Fibroblast of the aortic adventitia (primary cell): Measurements from ENCODE around the gene FBLN7. TPM values are rescaled to one million over a fixed set of nuclear protein-coding genes. Genes with fewer than 3 reads are reported as not detected.

ENCODE experiments used
- DNase-seq: peaks from one replicate; pipeline ENCODE4 v3.0.0-alpha.2; 2010; ENCODE audit warnings: low read depth
- H3K4me3 ChIP-seq: 2 replicates; pipeline ENCODE4 v1.5.1; 2011; ENCODE audit warnings: low read depth, mild to moderate bottlenecking, control low read depth, low read length, moderate library complexity
- total RNA-seq: library from RNA; depleted of rRNA; stranded (reverse); fragments of >200 nt; gene quantifications from 2 replicates; pipeline ENCODE4 v1.2.3, GENCODE V29; 2012; ENCODE audit warnings: low replicate concordance
- TF ChIP-seq, protein P1 (sequence below): IDR thresholded peaks from 2 replicates; pipeline ENCODE4 v1.5.1; 2011; ENCODE audit warnings: mild to moderate bottlenecking, low read length, control low read depth, inconsistent platforms; ENCODE audit not compliant: insufficient read depth

Gene FBLN7
- total RNA-seq, 1 donor = 3.2 TPM

DNA sequence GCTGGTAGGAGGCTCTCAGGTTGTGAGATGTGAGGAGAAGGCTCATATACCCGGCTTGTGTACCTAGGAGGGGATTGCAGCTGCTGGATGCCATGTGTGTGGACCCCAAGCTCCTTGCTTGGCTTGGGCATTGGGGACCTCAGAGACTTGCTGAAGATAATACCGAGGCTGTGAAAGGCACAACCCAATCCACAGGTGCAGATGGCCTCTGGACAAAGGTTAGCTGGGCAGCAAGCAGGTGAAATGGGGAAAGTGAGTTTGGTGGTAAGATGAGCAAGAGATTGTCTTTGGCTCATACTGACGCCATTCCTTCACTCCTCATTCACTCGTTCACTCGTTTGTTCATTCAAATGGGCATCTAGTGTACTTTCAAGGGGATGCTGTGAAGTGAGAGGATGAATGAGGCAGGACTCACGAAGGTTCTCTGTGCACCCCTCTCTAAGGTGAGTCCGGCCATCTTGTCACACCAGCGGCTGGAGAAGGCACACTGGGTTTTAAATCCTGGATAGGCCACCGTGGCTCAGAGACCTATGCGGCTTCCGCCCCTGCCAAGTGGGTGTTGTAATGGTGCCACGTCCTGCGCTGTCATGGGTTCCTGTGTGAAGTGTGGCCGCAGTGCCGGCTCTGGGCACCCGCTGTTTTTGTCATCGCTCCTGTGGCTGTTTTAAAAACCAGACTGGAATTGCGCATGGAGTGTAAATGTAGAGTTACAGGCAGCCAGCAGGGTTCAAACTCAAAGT lies 13.7 kb downstream of the FBLN7 start:
- TF ChIP-seq, protein P1, sequence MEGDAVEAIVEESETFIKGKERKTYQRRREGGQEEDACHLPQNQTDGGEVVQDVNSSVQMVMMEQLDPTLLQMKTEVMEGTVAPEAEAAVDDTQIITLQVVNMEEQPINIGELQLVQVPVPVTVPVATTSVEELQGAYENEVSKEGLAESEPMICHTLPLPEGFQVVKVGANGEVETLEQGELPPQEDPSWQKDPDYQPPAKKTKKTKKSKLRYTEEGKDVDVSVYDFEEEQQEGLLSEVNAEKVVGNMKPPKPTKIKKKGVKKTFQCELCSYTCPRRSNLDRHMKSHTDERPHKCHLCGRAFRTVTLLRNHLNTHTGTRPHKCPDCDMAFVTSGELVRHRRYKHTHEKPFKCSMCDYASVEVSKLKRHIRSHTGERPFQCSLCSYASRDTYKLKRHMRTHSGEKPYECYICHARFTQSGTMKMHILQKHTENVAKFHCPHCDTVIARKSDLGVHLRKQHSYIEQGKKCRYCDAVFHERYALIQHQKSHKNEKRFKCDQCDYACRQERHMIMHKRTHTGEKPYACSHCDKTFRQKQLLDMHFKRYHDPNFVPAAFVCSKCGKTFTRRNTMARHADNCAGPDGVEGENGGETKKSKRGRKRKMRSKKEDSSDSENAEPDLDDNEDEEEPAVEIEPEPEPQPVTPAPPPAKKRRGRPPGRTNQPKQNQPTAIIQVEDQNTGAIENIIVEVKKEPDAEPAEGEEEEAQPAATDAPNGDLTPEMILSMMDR = no peak
- no peak overlapping the region for H3K4me3 ChIP-seq
- no peak for DNase-seq

GRCh38 chr2:112152476-112153178 lies 14.4 kb downstream of the FBLN7 start:
- no peak overlapping the region for H3K4me3 ChIP-seq
- DNase-seq = no peak
- TF ChIP-seq, protein P1 = no peak

GRCh38 chr2:112153179-112153490 lies 14.9 kb downstream of the FBLN7 start:
- no peak for DNase-seq
- TF ChIP-seq, protein P1 = no peak
- H3K4me3 ChIP-seq = no peak overlapping the region

DNA sequence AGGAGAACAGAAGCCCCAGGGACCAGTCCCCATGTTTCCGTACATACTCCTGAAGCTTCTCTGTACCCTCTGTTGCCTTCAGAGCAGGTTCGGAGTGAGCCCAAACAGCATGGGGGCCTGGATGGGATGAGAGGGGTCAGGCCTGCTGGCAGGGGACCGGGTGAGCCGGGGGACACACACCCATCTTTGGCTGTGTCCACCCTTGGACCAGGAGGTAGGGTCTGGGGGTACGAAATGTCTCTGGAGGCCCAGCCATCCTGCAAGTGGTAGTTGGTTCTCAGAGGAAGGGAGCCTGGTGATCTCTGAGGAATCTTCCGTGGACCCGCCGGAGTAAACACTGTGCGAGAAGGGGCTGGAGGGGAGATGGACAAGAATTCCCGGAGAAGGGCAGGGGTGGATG lies 15.3 kb downstream of the FBLN7 start:
- TF ChIP-seq, protein P1 = no peak
- DNase-seq = no peak
- no peak overlapping the region for H3K4me3 ChIP-seq

DNA sequence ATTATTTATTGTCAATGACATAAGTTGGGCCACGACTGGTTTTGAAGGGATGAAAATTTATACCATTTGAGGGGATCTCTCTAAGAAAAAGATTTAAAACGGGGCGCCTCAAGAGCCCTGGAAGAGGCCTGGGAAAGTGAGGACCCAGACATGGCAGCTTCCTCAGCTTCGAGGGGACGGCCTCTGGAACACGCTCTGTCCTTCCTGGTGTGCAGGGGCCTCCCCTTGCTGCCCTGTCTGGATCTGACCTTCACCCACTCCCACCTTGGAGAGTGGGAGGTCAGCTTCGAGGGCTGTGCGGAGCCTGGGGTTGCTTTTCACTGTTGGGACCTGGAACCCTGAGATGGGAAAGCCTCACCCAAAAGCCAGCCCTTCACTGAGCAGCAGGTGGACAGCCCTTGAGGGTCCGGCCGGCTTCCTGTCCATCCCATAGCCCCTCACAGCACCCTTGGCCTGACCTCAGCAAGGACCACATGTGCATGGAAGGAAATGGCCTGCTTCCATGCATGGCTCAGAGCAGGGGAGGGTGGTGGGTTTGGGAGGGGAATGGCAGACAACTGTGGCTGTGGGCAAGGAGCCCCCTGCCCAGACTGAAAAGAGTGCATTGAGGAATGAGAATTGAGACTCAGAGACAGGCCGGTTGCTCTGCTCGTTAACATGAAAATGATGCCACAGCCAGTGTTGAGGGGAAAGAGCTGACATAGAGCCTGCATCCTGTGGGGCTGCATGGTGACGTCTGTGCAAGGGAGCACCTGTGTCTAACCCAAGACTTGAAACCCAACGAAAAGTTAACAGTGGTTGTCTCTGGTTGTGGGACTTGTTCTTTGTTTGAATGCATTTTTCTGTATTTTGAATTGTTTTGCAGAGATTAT lies 16.3 kb downstream of the FBLN7 start:
- TF ChIP-seq, protein P1 = no peak
- H3K4me3 ChIP-seq = no peak overlapping the region
- DNase-seq = no peak

- DNase-seq = no peak
- H3K4me3 ChIP-seq = no peak overlapping the region
- TF ChIP-seq, protein P1 = no peak
These were observed 17.4 kb downstream of the FBLN7 start for GRCh38 chr2:112155331-112156151.
